HG03196 (cell line): Measurements from ENCODE around the gene TSR1.
"Not testable (repeated sequence)": the region's sequence is repeated elsewhere in the genome, so short reads cannot be mapped to it uniquely, and the experiment has no call there.

ENCODE experiments used
- ATAC-seq: cut with Tn5 transposase; IDR thresholded peaks from one replicate; pipeline ENCODE4 v1.9.1; 2021; ENCODE audit not compliant: unreplicated experiment

The TSR1 gene

DNA sequence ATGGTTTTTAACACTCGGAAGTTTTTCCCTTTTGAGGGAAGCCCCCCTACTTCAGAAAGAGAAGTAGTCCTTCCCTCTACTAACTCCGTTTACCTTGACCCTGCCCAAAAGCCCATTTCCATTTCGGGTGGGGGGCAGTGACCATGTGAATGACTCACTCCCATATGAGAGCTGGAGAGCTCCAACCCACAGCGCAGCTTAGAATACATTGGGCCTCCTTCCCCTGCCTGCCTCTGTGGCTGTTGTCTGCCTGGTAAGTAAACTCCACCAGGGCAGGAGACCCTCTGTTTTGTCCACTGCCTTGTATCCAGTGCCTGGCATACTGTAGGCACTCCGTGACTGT lies 2.0 kb upstream of the TSR1 start:
- no peak for ATAC-seq

- peak; percentile 21 for ATAC-seq
These were observed 1.5 kb upstream of the TSR1 start for GRCh38 chr17:2337544-2338314.

DNA sequence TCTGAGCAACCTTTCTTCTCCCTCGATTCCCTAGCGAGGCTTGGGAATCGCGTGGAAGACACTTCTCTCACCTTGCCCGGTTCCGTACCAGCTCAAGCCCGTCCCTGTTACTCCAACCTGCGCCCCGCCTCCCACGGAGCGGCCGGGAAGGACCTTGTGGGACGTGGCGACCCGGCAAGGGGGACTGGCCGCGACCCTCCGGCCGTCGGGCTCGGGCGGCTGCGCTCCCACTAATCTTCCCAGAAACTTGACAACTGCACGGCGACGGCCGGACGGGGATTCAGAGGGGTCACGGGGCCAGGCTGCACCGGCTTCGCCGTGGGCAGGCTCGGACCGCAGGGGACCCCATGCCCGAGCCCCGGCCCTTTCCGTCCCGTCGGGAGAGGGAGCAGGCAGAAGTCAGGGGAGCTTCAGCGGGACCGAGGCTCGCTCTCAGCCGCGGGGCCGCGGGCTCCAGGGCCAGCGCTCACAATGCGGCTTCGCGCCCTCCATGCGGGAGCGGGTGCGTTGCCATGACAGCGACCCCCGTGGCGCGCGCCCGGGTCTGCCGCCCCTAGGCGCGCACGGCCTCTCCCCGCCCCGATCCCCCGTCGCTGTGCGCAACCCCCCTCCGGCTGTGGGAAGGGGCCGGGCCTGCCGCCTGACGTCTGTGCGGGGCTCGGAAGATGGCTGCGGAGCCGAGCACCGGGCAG lies 741 bp upstream of the TSR1 start, which contains the start of gene SGSM2:
TSS of gene SGSM2 (plus strand) at position 650 of the 692 bp plus-strand sequence. CDS start 188 bp downstream, outside the sequence.
- peak; percentile 30 for ATAC-seq

DNA sequence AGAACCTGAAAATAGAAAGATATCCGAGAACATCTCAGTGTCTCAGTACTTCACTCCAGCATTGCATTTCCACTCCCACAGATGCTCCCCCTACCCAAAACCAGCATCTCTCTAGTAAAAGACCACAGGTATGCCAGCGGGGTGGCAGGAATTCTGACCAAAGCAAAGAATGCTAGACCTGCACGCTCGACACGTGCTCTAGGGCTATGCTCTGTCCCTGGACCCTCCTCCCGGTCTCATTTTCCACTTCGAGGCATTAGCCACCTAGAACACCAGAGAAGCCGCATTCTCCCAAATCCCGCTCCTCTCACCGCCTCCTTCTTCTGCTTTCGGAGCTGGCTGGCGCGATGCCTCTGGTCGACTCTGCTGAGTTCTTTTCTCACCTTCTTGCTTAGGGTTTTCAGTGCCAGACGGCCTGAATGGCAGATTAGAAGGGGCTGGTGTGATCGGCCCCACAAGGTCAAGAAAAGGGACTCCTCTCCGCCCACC lies 487 bp downstream of the TSR1 start:
- ATAC-seq = no peak

- no peak for ATAC-seq
These were observed 5.0 kb downstream of the TSR1 start for GRCh38 chr17:2331303-2331702.

GRCh38 chr17:2323629-2324314 lies 12.5 kb downstream of the TSR1 start:
- ATAC-seq = no peak

- ATAC-seq = no peak
These were observed 14.9 kb downstream of the TSR1 start for GRCh38 chr17:2321399-2321798.

DNA sequence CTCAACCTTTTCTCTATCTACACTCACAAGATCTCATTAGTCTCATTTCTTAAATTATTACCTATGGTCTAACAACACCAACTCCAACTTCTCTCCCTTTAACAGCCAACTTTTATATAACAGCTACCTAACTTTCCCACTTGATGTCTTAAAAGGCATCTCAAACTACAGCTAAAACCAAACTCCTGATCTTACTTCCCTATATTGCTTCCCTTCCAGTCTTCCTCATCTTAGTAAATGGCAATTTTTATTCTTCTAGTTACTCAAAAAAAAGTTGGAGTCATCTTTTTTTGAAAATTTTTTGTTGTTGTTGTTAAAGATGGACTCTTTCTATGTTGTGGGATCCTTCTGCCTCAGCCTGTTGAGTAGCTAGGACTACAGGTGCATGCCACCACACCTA lies 17.2 kb downstream of the TSR1 start:
- ATAC-seq = no peak

DNA sequence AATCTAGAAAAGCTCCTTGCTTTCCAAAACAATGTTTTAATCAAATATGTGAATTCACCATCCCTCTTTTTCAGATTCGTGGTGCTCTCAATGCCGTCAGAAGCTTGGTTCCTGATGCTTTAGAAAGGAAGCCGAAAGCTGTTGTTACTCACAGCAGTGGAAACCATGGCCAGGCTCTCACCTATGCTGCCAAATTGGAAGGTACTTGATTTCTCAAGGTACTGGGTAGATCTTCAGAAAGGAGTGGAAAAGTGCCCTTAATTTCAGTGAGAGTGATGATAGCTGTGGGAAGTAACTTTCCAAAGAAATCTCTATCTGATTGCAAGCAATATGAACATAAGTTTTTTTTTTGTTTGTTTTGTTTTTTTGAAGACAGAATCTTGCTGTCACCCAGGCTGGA lies 18.5 kb downstream of the TSR1 start:
- no peak for ATAC-seq

DNA sequence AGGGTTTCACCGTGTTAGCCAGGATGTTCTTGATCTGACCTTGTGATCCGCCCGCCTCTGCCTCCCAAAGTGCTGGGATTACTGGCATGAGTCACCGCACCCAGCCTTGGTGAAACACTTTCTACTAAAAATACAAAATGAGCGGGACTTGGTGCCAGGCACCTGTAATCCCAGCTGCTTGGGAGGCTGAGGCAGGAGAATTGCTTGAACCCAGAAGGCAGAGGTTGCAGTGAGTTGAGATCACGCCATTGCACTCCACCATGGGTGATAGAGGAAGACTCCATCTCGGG lies 19.4 kb downstream of the TSR1 start:
- not testable (repeated sequence) for ATAC-seq

- ATAC-seq = no peak
These were observed 23.5 kb downstream of the TSR1 start for GRCh38 chr17:2312736-2313135.

- no peak for ATAC-seq
These were observed 26.7 kb downstream of the TSR1 start for GRCh38 chr17:2309338-2310154.

DNA sequence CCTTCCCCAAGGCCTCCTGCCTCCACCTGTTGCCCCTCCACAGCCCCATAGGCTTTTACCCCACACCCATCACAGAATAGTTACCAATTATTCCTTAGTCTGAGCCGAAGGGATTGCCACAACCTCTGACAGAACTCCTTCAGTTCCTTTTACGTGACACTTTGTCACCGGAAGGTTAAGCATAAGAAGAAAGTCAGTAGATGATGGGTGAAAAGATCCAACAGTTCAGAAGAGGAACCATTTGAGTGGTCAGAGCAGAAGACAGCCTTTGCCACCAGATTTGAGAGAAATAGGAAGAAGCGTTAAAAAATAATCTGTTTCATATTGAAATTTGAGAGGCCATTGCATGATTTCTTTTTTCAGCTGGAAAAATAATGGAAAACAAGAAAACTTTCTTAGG lies 31.3 kb downstream of the TSR1 start:
- ATAC-seq = no peak

DNA sequence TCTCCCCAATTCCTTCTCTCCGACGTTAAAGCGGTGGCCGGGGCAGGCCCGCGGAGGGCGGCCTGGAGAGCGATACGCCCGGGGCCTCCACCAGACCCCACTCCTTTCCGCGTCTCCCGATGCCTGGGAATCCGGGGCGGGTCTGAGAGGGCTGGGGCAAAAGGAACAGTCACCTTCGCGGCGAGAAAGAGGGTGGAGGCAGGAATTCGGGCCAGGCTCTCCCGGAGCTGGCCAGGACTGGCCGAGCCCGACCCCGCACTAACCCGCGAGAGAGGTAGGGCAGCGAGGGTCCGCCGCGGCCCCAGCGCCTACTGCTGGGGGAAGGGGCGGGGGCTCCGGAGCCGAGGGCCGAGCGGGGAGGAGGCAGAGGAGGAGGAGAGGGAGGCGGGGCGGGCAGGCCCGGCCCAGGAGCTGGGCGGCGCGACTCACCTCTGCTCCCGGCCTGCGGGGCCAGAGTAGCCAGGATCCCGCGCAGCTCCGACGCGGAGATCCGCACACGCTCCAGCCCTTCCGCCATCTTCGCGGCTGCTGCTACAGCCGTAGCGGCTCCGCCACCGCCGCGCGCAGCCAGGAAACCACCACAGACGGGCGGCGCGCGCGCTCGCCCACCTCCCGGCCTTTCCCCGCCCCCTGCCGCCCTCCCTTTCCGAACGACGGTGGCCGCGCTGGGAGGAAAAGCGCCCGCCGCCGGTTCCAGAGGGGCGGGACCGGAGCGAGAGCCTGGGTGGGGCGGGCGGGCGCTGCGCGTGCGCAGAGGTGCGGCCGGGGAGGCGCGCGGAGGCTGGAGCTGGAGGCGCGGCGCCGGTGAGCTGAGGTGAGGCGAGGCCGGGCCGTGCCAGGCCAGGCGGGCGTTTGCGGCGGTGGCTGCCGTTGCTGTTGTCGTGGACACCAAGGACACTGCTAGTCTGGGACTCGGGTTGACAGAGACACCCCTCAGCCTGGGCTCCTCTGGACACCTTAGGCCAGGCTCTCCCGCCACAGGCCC lies 32.8 kb downstream of the TSR1 start, which contains the start of the genes SMG6 and SRR:
TSS of gene SMG6 (minus strand) at position 582 of the 985 bp plus-strand sequence. CDS start at position 517, 65 bp downstream.
TSS of gene SRR (plus strand) at position 747 of the 985 bp plus-strand sequence. CDS start 11,611 bp downstream, outside the sequence.
- peak; percentile 87 for ATAC-seq

GRCh38 chr17:2302778-2303203 lies 33.5 kb downstream of the TSR1 start:
- ATAC-seq = no peak

GRCh38 chr17:2299756-2300155 lies 36.5 kb downstream of the TSR1 start:
- no peak for ATAC-seq

DNA sequence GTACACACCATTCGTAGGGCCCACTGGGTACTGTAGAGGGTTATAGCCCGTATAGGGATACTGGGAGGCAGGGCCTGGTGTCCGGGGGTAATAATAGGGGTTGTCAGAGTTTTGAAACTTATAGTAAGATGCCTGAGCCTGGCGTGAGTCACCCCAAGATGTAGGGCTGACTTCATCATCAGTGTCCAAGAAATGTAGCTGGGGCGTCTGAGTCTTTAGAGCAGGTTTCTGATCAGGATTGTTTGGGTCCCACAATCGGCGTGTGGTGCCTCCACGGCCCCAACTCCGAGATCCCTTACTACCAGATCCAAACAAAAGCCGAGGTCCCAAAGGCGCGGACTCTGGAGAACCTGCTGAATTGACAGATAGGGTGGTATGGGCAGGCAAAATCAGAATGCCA lies 37.1 kb downstream of the TSR1 start:
- no peak for ATAC-seq

DNA sequence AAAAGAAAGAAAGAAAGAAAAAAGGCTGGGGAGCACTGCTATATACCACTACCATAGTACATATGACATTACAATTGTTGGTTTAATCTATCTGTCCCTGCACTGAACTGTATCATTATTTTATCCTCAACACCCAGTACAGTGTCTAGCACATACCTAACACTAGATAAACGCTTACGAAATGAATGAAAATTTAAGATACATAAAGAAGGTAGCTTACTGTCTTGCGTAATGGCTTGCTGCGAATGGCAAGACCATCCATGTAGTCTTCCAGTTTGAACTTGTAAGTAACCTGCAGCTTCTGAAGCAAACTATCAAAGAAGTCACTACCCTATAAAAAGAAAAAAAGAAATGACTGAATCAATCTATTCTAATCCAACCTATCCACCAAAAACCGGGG lies 39.2 kb downstream of the TSR1 start:
- no peak for ATAC-seq

DNA sequence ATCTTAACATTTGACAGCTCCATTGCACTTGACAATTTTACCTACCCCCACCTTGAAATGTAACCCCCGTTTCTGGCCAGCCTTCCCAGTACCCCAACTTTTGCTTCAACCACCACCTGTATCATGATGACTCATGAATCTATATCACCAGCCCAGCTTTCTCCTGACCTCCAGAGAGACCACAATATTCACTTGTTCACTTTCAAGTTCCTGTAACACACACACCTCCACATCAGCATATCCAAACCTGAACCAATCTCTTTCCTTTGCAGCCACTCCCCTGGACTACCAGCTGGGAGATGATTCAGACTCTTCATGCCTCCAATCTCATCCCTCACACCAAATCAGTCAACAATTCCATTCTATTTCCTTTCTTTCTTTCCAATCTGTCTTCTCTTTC lies 40.7 kb downstream of the TSR1 start:
- no peak for ATAC-seq

DNA sequence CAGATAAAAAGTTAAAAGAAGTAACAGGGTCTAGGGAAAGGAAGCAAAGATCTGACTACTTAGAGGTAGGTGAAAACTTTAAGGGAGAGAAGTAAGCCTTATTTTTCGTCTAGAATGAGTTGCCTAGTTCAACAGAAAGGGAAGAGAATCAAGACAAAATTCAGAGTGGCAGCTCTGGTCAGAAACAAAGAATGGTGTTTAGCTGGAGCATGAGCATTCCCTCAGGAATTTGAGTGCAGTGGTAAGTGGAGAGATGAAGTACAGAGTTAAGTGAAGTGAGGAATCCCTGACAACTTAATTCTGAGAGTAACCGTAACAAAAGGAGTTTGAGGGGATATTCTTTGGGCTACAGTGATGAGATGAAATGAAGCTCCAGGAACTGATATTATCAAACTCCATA lies 44.2 kb downstream of the TSR1 start:
- ATAC-seq = no peak
